NCI-H345 treated with DMSO at 0.1 percent for 48 hours (cell line): Measurements from ENCODE around the gene MRPL40.
"Not testable (repeated sequence)": the region's sequence is repeated elsewhere in the genome, so short reads cannot be mapped to it uniquely, and the experiment has no call there.

Source experiments
- DNase-seq: peaks from one replicate; lab custom pipeline; 2025; ENCODE audit not compliant: unreplicated experiment; lab: John Stamatoyannopoulos, UW

Gene MRPL40

DNA sequence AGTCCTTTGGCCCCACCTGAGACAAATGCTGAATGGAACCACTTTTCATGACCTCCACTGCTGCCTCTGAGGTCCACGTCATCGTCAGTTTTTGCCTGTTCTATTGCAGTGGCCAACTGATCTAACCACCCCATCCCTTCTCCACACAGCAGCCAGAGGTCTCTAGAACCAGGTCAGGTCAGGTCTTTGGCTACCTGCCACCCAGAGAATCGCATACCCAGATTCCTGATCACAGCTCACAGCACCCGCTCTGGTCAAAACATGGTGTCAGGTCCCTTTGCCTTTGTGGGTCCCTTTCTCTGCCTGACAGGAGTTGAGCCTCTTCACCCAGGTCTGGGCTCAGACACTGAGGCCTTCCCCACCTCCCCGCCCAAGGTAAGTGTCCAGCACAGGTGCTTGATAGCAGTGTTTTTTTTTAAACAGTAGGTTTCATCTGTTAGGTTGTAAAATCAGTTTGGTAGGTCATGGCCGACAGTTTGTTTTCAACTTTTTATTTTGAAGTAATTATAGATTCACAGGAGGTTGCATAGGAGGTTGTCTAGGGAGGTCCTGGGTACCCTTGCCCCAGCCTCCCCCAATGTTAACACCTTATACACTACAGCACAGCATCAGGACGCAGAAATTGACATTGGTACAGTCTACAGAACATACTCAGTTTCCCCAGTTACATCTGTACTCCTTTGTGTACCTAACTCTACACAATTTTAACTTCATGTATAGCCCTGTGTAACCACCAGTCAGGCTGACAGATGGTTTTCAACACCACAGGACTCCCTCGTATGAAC is 8.3 kb downstream of the MRPL40 start:
- DNase-seq, result no peak

DNA sequence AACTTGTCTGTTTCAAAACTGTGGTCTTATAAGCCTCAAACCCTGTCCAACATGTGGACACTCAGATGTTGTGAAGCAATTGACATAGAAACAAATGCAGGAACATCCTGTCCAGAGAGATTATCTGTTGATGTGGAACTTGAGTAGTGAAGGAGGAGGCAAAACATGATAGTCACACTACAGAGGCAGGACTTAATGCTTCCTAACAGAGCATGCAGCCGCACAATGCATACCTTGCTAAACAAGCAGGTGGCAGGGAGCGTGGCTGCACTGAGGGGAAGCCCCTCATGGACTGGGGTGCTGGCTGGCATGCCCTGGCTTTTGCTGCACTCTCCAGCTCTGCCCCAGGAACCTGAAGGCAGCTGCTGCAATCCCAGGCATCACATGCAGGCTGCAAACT is 9.8 kb downstream of the MRPL40 start:
- no peak for DNase-seq

DNA sequence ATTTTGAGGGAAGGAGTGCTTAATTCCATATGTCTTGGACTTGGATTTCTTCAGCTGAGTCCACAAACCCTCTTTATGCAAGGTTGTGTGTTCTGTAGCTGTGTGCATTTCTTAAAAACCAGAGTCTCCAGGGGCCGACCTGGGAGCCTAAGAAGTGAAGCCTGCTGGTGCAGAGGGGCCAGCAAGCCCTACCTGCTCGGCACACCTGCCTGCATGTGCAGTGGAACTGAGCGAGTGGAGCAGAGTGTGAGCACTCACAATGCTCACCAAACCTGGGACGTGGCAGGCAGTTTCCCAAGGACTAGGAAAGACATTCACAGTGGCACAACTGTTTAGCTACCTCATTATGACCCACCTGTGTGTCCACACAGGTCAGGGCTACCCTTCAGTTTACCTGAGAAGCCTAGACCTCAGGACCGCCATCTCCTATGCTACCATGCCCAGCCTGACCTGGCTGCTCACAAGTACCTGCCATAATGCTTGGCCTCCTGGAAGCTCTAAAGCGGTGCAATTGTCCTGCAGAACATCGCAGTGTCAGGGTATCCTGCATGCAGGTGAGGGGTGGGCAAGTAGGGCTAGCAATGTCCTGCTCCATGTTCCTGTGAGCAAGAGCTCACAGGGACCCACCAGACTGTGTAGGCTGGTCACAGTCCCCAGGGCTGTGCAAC is 11.3 kb downstream of the MRPL40 start:
- DNase-seq, result no peak

DNA sequence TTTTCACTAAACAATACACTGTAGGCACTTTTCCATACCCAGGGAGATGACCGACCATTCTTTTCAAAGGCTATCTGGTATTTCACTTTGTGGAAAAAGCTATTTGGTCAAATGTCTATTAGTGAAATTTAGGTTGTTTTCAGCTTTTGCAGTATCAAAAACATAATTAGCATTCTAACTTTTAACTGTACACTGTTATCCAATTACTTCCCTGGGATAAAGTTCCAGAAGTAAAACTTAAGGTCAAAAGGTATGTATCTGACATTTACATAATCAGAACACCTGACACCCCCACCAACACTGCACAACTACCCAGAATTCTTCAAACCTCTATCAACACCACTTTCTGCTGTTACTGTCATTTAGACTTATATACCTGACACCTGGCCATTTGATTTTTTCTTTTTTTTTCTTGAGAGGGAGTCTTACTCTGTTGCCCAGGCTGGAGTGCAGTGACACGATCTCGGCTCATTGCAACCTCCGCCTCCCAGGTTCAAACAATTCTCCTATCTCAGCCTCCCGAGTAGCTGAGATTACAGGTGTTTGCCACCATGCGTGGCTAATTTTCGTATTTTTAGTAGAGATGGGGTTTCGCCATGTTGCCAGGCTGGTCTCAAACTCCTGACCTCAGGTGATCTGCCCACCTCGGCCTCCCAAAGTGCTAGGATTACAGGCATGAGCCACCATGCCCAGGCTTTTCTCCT is 13.1 kb downstream of the MRPL40 start:
- not testable (repeated sequence) for DNase-seq

DNA sequence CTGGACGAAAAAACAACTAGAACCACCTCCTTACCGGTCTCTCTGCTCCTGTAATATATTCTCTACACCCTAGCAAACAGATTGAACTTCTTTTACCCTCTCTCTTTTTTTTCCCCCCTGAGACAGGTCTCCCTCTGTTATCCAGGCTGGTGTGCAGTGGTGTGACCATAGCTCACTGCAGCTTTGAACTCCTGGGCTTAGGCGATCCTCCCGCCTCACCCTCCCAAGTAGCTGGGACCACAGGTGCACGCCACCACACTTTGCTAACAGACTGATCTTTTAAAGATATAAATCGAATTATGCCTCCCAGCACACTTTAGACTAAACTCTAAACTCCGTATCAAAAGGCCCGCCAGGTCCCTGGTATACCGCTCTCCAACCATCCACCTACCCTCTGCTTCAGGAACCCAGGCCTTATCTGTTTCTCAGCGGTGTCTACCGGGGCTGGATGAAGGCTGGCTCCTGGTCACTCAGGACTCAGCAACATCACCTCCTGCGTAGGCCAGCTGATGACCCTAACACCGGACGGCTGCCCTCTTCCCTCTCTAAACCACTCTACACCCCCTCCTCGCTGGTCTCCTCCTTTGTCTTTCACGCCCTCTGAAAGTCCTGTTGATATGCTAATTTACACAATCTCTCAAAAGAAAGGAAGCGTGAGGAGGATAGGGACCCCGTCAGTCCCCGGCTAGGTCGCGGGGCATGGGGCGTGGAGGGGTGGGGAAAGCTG is 14.4 kb downstream of the MRPL40 start:
- DNase-seq, result no peak

DNA sequence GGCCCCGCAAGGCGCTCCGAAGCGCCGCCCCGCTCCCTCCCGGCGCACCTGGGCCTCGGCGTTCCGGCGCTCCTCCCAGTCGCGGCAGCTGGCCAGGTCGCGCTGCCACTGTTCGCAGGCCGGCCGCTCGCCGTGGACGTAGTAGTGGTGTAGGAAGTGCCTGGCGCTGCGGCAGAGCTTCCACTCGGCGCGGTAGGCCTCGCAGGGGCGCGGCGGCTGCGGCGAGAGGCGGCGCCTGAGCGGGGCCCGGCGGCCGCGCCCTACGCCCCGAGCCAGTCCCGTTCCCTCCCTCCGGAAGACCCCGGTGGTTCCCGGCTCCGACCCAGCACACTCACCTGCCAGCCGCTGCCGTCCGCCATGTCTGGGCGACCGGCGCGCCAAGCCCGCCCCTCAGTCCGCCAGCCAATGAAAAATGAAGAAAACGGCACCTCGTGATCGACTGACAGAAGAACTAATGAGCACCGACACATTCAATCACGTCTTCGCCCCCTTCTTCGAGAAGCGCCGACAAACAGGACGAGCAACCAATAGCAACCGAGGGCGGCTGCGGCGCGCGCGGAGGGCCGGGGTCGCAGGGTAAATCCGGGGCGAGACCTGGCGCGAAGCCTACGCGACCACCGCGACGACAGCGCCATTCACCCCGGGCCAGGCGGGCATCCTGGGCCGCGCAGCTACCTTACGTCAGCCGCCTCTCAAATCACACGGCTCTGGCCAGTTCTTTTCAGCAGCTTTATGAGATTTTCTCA is 15.2 kb downstream of the MRPL40 start, which contains the start of gene C22orf39:
TSS of gene C22orf39 (minus strand) at position 382 of the 746 bp plus-strand sequence. CDS start at position 359, 23 bp downstream.
- peak; percentile 77 for DNase-seq

DNA sequence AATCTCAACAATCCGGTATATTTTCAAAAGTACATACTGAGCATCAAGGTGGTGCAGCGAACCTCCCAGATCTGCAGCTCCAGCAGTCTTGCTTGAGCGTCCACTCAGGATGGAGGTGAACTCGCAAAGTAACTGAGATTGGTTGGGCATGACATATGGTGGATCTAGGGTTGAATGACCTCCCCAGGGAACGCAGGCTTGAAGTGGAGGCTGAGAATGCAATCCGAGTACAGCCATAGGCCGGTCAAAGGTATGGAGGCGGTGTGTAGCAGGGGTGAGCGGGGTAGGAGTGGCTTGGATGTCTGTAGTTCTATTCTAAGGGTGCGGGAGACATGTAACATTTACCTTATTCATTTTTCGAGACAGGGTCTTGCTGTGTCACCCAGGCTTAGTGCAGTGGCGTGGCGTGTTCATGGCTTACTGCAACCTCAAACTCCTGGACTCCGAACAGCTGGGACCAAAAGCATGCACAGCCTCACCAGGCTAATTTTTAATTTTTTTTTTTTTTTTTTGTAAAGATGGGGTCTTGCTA is 15.8 kb downstream of the MRPL40 start:
- peak; percentile 73 for DNase-seq

DNA sequence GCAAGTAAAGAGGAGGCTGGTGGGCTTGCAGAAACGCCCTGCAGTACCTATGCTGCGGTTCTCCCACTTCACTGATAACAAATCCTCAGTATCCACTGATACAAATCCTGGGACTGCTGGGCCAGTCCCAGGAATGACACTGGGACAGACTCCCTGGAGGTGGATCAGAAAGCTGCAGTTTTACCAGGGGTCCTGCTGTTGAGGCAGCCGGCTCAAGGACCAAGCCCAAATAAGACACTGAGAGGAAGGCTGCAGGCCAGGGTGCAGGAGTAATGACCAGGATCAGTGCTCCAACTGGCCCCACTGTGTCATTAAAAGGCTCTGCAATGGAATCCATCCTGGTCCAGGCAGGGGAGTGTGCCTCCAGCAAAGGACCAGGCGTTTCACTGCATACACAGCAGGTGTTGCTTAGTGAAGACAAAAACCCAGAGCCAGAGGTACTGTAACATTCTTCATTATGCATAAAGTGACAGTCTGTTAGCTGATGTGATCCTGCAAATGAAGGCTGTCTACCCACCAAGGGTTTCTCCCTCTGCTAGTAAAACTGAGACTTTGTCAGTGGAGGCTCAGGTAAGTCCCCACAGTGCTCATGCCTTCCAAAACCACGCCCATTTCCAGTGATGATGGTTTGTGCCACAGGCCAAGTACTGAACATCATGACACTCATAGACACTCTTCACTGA is 16.5 kb downstream of the MRPL40 start:
- DNase-seq, result no peak

DNA sequence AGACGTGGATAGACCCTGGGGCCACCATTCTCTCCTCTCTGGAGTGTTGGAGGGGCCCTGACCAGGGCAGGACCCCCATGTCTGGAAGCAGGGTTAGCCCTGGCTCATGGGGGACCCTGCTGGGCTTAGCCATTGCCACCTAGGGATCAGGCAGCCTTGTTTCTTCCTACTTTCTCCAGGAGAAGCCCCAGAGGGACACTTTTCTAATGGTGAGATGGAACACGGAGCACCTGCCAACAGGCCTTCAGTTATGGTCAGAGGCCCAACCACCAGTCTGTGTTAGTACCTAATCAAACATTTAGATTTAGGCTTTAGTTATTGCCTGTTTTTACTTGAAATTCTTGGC is 17.1 kb downstream of the MRPL40 start:
- DNase-seq, result no peak

DNA sequence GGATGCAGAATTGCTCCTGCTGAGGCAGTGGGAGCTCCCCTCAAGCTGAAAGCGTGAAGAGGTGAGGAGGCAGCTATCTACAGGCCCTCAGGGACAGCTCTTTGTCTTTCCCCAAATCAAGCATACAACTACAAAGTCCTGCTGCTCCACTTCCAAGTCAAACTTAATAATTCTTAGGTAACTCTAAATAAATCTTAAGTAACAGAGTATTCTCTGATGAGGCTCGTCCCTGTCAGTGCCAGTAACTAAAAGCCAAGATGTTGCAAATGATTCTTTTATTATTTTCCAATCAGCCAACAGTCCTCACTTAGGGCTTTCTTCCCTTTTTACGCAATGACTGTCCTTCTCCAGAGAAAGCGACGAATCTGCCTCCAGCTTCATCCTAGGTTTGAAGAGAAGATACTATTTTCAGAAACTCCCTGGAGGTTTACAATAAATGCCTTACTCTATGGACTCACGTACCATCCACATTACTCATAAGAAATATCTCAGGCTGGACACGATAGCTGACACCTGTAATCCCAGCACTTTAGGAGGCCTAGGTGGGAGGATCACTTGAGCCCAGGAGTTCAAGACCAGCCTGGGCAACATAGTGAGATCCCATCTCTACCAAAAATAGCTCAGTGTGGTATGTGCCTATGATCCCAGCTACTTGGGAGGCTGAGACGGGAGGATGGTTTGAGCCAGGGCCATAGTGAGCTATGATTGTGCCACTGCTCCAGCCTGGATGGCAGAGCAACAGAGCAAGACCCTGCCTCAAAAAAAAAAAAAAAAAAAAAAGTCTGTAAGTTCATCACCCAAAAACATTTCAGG is 18.2 kb downstream of the MRPL40 start:
- DNase-seq, result no peak

DNA sequence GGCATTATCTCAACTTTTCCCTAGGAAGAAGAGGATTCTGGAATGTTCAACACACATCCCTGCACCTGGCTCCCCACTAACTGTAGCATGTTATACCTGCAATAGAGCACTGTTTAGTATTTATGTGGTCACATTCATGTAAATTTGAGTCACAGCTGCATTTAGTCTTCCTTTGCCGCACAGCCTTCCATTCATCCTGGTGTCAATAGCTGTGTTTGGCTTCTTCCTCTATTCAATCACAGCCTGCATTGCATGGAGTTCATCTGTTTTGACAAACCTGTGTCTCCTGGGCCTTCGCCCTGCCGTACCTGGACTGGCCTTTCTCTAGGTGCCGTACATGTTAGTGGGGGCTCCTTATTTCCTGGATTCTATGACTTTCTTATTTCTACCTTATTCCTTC is 19.2 kb downstream of the MRPL40 start:
- DNase-seq, result no peak

DNA sequence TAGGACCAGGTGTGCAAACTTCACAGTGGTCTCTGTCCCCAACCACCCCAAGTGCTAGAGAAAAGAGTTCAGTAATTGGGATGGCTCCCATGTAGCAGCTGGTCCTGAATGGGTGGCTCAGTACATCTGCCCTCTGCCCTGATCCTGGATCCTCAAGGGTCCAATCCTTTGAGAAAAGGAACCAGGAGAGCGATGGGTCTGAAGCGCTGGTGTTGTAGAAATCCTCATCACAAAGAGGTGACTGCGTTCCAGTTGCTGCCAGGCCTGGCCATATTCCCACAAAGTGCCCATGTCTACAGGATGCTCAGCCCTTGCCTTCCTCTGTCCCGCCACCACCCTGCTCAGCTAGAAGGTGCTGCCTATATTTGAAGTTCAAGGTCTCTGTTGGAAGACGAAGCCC is 21.4 kb downstream of the MRPL40 start:
- DNase-seq, result no peak

DNA sequence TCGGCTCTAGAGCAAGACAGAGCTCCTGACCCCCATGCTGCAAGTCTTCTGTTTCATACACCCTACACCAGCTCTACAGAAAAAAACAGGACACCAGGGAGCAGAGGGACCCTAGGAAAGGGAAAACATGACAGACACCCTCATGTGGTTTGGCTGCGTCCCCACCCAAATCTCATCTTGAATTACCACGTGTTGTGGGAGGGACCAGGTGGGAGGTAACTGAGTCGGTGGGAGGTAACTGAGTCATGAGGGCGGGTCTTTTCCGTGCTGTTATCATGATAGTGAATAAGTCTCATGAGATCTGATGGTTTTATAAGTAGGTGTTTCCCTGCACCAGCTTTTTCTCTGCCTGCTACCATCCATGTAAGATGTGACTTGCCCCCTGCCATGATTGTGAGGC is 21.8 kb downstream of the MRPL40 start:
- no peak for DNase-seq

DNA sequence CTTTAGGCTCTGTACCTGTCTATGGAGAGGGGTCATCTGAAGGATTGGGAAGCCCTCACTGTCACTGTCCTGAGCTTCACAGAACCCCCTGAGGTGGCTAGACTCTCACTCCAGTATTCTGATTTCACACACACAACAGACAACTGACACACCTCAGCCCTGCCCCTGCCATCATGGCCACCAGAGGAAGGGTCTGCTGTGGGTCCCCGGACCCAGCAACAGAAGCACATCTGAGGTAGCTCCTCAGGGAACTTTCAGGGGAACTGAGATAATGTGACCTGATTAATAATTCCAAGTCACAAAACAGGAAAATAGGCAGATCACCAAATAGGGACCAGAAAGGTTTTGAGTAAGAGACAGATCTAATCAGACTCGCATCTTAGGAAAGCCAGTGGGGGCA is 22.7 kb downstream of the MRPL40 start:
- DNase-seq, result no peak

DNA sequence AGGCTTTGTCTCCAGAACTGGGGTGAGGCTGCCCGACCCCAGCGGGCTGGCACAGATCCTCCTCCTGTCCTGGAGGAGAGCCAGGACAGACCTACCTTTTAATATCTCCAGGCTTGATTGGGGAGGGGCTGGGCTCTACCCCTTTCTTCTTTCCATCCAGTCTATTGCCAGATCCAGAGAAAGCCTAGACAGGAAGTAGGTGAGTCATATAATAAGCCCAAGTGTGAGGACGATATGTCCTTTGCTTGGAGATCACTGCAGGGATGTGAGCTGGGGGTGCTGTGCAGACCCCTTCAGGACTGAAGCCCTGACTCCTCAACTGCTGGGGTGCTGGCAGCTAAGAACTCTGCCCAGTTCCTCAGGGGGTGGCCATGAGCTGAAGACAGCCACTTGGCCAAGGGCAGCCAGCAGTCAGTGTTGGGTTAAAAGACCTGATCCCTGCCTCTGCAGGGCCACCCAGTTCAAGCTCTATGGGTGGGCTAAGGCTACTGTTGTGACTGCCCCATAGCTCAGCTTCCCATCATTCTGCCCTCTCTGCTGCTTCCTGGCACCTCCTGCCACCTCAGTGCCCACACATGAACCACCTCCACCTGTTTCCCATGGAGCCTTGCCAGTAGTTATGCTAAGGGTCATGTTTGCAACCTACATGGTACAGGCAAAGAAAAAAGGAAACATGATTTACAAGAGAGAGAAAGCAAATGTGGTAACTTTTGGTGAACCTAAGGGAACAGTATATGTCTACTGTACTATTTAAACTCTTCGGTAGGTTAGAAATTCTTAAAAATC is 23.4 kb downstream of the MRPL40 start:
- no peak for DNase-seq

DNA sequence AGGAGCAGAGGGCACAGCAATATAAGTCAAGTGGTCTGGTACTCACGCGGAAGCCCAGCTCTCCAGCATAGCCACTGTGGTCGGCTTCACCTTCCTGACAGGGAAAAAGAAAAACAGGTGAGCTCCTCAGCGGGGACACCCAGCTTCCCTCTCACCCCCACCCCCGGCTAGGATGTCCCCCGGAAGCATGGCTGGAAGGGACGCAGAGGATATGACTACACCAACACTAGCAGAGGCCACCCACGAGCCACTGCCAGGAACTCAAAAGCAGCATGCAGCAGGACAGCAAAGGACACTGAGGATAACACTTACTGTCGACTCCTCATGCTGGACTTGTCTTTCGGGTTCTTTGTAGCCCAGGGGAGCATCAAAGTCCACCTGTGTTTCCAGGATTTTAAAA is 24.2 kb downstream of the MRPL40 start:
- no peak for DNase-seq

DNA sequence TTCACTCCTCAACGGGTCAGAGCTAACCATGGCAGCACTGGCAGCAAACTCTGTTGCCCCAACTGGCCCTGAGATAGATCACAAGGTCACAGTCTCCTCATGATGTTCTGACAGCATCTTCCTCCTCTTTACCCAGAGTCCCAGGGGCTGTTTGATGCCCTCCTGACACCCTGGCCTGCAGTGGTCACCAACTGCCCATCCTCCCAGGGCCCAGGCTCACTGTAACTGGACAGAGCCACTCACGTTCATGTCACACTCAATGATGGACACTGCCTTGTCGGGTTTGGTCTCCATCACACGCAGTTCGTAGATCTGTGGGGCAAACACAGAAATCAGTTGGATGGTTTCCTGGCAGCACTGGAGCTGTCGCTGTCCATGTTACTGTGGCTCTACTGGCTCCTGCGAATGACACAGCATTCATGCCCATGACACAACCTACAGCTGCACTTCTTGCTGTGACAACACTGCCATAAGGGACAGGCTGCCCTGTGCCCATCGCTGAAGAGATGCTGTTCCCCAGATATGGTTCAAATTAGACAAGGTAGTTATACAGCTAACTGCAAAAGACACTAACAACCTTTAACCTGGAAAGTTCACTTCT is 25.6 kb downstream of the MRPL40 start:
- DNase-seq, result no peak

DNA sequence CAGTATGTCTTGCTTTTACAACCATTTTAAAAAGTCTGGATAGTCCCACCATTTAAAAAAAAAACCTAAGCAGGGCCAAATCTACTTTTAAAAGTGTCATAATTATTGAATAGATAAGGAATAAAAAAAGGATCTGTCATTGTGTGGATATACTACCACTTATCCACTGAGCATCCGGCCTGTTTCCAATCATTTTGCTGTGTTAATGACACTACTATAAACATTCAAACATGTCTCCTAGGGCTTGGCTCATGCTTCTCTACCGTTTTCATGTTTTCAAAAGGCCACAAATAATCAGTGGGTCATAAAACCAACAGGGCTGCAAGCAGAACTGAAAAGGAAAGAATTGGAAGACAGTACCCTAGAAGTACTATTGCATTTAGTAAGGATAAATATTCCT is 27.7 kb downstream of the MRPL40 start:
- DNase-seq, result no peak
